Glutamatergic neuron (in vitro differentiated cells): ENCODE data around the gene TTC34. TPM values are rescaled to one million over a fixed set of nuclear protein-coding genes. Genes with fewer than 3 reads are reported as not detected.
A peak's percentile ranks its signal among the peaks of the same experiment; 100 is the strongest.
"Not testable (repeated sequence)": the region's sequence is repeated elsewhere in the genome, so short reads cannot be mapped to it uniquely, and the experiment has no call there.

Experiments
- DNase-seq: peaks from one replicate; pipeline ENCODE4 v3.0.0; 2022
- H3K27ac Mint-ChIP-seq: one replicate; pipeline ENCODE4 v1.8.0; 2020; ENCODE audit warnings: mild to moderate bottlenecking, mixed read lengths, inconsistent platforms; ENCODE audit not compliant: unreplicated experiment
- H3K27me3 Mint-ChIP-seq: one replicate; pipeline ENCODE4 v1.8.0; 2020; ENCODE audit warnings: mild to moderate bottlenecking, moderate library complexity, mixed read lengths, inconsistent platforms; ENCODE audit not compliant: unreplicated experiment
- H3K36me3 Mint-ChIP-seq: one replicate; pipeline ENCODE4 v1.8.0; 2020; ENCODE audit warnings: mild to moderate bottlenecking, mixed read lengths, inconsistent platforms; ENCODE audit not compliant: unreplicated experiment
- H3K4me1 Mint-ChIP-seq: one replicate; pipeline ENCODE4 v1.8.0; 2020; ENCODE audit warnings: mild to moderate bottlenecking, low read depth, mixed read lengths, inconsistent platforms; ENCODE audit not compliant: unreplicated experiment
- H3K4me3 Mint-ChIP-seq: one replicate; pipeline ENCODE4 v1.8.0; 2020; ENCODE audit warnings: mild to moderate bottlenecking, mixed read lengths, inconsistent platforms; ENCODE audit not compliant: unreplicated experiment
- H3K9me3 Mint-ChIP-seq: one replicate; pipeline ENCODE4 v1.8.0; 2020; ENCODE audit warnings: mild to moderate bottlenecking, moderate library complexity, mixed read lengths, inconsistent platforms; ENCODE audit not compliant: unreplicated experiment
- total RNA-seq: library from RNA; stranded (reverse); fragmentation: NEBNext Ultra II Directional; extraction: Animal tissue kit (Norgen Biotek cat#: 25700); gene quantifications from one replicate; pipeline ENCODE4 v1.2.1, GENCODE V29; 2021; ENCODE audit not compliant: unreplicated experiment
- TF ChIP-seq, protein P1 (sequence below): fragments of 200-600 bp; sonication (generic); IDR thresholded peaks from one replicate; pipeline ENCODE4 v1.5.0; 2021; ENCODE audit not compliant: partially characterized antibody, unreplicated experiment

TTC34 gene
- total RNA-seq, 1 donor from 2014 or later: 0.74 TPM

DNA sequence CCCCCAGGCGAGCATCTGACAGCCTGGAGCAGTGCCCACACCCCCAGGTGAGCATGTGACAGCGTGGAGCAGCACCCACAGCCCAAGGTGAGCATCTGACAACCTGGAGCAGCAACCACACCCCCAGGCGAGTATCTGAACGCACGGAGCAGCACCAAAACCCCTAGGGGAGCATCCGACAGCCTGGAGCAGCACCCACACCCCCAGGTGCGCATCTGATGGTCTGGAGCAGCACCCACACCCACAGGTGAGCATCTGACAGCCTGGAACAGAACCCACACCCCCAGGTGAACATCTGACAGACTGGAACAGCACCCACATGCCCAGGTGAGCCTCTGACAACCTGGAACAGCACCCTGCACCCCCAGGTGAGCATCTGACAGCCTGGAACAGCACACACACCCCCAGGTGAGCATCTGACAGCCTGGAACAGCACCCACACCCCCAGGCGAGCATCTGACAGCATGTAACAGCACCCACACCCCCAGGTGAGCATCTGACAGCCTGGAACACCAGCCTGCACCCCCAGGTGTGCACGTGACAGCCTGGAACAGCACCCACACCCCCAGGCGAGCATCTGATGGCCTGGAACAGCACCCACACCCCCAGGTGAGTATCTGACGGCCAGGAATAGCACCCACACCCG lies 148.4 kb downstream of the TTC34 start:
- Mint-ChIP-seq H3K27me3 (peaks cover 38% of the 10 kb centered on the region), H3K36me3 (peaks cover 40% of the 10 kb centered on the region), H3K9me3 (peaks cover 43% of the 10 kb centered on the region), H3K4me3 (peak overlapping the region; percentile 26), H3K27ac (peak overlapping the region; percentile 57)
- peak; percentile 29 for DNase-seq
- H3K4me1 Mint-ChIP-seq: not testable (repeated sequence)

DNA sequence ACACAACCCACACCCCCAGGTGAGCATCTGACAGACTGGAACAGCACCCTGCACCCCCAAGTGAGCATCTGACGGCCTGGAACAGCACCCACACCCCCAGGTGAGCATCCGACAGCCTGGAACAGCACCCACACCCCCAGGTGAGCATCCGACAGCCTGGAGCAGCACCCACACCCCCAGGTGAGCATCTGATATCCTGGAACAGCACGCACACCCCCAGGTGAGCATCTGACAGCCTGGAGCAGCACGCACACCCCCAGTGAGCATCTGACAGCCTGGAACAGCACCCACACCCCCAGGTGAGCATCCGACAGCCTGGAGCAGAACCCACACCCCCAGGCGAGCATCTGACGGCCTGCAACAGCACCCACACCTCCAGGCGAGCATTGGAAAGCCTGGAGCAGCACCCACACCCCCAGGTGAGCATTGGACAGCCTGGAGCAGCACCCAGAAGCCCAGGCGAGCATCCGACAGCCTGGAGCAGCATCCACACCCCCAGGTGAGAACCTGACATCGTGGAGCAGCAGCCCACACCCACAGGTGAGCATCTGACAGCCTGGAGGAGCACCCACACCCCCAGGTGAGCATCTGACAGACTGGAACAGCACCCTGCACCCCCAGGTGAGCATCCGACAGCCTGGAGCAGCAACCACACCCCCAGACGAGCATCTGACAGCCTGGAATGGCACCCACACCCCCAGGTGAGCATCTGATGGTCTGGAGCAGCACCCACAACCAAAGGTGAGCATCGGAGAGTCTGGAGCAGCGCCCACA lies 149.2 kb downstream of the TTC34 start:
- Mint-ChIP-seq H3K27ac (peak overlapping the region; percentile 91), H3K9me3 (peaks cover 47% of the 10 kb centered on the region), H3K4me3 (peak overlapping the region; percentile 58), H3K27me3 (peaks cover 38% of the 10 kb centered on the region), H3K36me3 (peaks cover 46% of the 10 kb centered on the region)
- peak; percentile 12 for DNase-seq
- H3K4me1 Mint-ChIP-seq: not testable (repeated sequence)

DNA sequence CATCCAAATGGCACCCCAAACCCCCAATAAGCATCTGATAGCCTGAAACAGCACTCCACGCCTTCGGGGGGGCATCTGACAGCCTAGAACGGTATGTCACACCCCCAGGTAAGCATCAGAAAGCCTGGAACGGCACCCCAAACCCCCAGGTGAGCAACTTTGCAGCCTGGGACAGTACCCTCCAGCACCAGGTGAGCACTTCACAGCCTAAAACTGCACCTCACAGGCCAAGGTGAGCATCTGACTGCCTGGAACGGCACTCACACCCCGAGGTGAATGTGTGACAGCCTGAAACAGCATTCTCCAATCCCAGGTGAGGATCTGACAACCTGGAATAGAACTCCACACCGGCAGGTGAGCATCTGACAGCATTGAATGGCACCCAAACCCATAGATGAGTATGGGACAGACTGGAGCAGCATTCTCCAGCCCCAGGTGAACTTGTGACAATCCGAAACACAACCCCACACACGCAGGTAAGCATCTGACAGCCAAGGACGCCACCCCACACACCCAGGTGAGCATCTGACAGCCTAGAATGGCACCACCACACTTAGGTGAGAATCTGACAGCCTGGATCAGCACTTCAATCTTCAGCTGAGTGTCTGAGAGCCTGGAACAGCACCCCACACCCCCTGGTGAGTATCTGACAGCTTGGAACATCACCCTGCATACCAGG lies 150.4 kb downstream of the TTC34 start:
- no peak for DNase-seq
- H3K27ac Mint-ChIP-seq: no peak overlapping the region
- H3K9me3 Mint-ChIP-seq: peaks cover 47% of the 10 kb centered on the region
- H3K4me1 Mint-ChIP-seq: peaks cover 1% of the 10 kb centered on the region
- peaks cover 38% of the 10 kb centered on the region for H3K27me3 Mint-ChIP-seq
- no peak overlapping the region for H3K4me3 Mint-ChIP-seq
- TF ChIP-seq, protein P1, sequence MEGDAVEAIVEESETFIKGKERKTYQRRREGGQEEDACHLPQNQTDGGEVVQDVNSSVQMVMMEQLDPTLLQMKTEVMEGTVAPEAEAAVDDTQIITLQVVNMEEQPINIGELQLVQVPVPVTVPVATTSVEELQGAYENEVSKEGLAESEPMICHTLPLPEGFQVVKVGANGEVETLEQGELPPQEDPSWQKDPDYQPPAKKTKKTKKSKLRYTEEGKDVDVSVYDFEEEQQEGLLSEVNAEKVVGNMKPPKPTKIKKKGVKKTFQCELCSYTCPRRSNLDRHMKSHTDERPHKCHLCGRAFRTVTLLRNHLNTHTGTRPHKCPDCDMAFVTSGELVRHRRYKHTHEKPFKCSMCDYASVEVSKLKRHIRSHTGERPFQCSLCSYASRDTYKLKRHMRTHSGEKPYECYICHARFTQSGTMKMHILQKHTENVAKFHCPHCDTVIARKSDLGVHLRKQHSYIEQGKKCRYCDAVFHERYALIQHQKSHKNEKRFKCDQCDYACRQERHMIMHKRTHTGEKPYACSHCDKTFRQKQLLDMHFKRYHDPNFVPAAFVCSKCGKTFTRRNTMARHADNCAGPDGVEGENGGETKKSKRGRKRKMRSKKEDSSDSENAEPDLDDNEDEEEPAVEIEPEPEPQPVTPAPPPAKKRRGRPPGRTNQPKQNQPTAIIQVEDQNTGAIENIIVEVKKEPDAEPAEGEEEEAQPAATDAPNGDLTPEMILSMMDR: no peak
- H3K36me3 Mint-ChIP-seq: peaks cover 46% of the 10 kb centered on the region

DNA sequence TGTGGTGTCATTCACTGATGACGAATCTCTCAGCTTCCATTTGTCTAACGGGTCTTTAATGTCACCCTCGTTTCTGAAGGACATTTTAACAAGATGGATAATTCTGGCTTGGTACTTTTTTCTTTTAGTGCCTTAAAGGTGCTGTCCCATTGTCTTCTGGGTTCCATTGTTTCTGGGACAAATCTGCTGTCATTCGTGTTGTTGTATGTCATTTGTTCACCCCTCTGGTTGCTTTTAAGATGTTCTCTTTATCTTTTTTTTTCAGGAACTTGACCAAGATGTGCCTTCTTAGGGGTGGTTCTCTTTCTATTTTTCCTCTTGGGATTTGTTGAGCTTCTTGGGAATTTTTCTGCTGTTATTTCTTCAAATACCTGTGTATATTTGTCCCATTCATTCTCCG lies 154.7 kb downstream of the TTC34 start:
- Mint-ChIP-seq H3K27me3 (peaks cover 7% of the 10 kb centered on the region), H3K4me3 (no peak overlapping the region), H3K27ac (no peak overlapping the region), H3K9me3 (peaks cover 8% of the 10 kb centered on the region), H3K4me1 (no peaks in the 10 kb centered on the region), H3K36me3 (peaks cover 6% of the 10 kb centered on the region)
- TF ChIP-seq, protein P1: no peak
- DNase-seq: no peak

DNA sequence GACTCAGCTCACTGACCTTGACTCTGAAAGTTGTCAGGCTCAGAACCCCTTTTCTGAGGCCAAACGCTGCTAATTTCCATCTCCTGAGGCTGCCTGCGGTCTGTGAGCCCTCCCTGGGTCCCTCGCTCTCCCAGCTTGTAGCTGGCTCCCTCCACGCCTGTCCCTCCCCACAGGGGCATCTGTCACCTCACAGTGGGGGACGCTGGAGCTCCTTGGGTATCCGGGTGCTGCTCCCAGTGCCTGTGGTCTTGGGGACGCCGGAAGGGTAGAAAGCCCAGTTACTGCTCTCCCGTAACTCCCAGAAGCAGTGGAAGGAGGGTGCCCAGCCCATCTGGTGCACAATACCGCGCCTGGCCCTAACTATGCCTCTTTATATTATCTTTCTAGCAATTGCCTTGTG lies 155.7 kb downstream of the TTC34 start:
- Mint-ChIP-seq H3K27ac (no peak overlapping the region), H3K4me3 (no peak overlapping the region), H3K27me3 (peaks cover 4% of the 10 kb centered on the region), H3K4me1 (no peaks in the 10 kb centered on the region), H3K36me3 (peaks cover 6% of the 10 kb centered on the region), H3K9me3 (peaks cover 5% of the 10 kb centered on the region)
- TF ChIP-seq, protein P1: no peak
- DNase-seq: no peak

DNA sequence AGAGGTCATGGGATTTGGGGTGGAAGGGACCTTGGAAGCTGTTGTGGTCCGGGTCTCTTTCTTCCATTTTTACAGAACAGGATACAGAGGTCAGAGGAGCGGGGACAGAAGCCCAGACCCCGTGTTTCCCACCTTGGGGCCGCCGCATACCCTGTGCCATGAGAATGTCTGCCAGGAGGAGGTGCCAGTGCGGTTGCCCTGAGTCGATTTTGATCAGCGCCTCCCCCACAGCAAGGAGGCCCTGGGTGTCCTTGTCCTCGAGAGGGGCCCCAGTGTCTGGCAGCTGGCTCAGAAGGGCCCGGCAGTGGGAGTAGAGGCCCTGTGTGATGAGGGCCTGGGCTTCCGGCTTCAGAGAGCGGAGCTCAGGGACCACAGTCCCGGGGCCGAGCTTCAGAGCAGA lies 156.3 kb downstream of the TTC34 start:
- Mint-ChIP-seq H3K27me3 (peaks cover 4% of the 10 kb centered on the region), H3K4me1 (no peaks in the 10 kb centered on the region), H3K36me3 (peaks cover 6% of the 10 kb centered on the region), H3K27ac (no peak overlapping the region), H3K4me3 (no peak overlapping the region), H3K9me3 (peaks cover 5% of the 10 kb centered on the region)
- TF ChIP-seq, protein P1: no peak
- peak; percentile 7 for DNase-seq
